A673 (cell line): ENCODE data around the gene APLP2. TPM values are rescaled to one million over a fixed set of nuclear protein-coding genes. Genes with fewer than 3 reads are reported as not detected.

ENCODE experiments used
- BruUV-seq: library from RNA; stranded (reverse); fragments of 400-500 nt; replicated peaks from 2 replicates; lab custom pipeline; 2021; lab: Mats Ljungman, UMichigan
- CTCF ChIA-PET: fragments of 300-600 bp; sonication (Branson Sonifier 250); formaldehyde crosslinking; loops from one replicate; lab custom pipeline; 2022; ENCODE audit warnings: antibody characterized with exemption; lab: Charles Lee
- POLR2A ChIA-PET: fragments of 300-600 bp; sonication (Branson Sonifier 250); formaldehyde crosslinking; loops from one replicate; lab custom pipeline; 2022; ENCODE audit warnings: antibody characterized with exemption; ENCODE audit not compliant: low non-redundant PET; lab: Charles Lee
- DNase-seq: peaks from one replicate; pipeline ENCODE4 v3.0.0-alpha.2; 2015; ENCODE audit warnings: low spot score
- H3K27ac ChIP-seq: fragments of 200-600 bp; sonication (generic); 2 replicates; pipeline ENCODE4 v1.5.1; 2016; ENCODE audit warnings: mixed run types, low read depth, mild to moderate bottlenecking, mixed read lengths, antibody characterized with exemption, low read length; ENCODE audit not compliant: poor library complexity, severe bottlenecking
- H3K27me3 ChIP-seq: fragments of 200-600 bp; sonication (generic); replicated peaks from 2 replicates; pipeline ENCODE4 v1.6.1; 2017; ENCODE audit warnings: mixed run types, low read depth, mild to moderate bottlenecking, mixed read lengths, antibody characterized with exemption, low read length; ENCODE audit not compliant: insufficient read depth, poor library complexity
- H3K36me3 ChIP-seq: fragments of 200-600 bp; sonication (generic); 2 replicates; pipeline ENCODE4 v1.6.1; 2016; ENCODE audit warnings: mixed run types, mild to moderate bottlenecking, mixed read lengths, antibody characterized with exemption, low read length; ENCODE audit not compliant: insufficient read depth, poor library complexity, severe bottlenecking
- H3K4me1 ChIP-seq: fragments of 200-600 bp; sonication (generic); 2 replicates; pipeline ENCODE4 v1.6.1; 2017; ENCODE audit warnings: mixed run types, mild to moderate bottlenecking, mixed read lengths, antibody characterized with exemption, low read length; ENCODE audit not compliant: insufficient read depth, poor library complexity, severe bottlenecking
- H3K4me3 ChIP-seq: fragments of 200-600 bp; sonication (generic); 2 replicates; pipeline ENCODE4 v1.5.1; 2016; ENCODE audit warnings: low read depth, mixed run types, mild to moderate bottlenecking, mixed read lengths, low read length; ENCODE audit not compliant: poor library complexity, severe bottlenecking
- H3K9me3 ChIP-seq: fragments of 200-600 bp; sonication (generic); 2 replicates; pipeline ENCODE4 v1.6.1; 2016; ENCODE audit warnings: mixed run types, low read depth, mild to moderate bottlenecking, mixed read lengths, antibody characterized with exemption, low read length; ENCODE audit not compliant: poor library complexity, severe bottlenecking
- EZH2 ChIP-seq: fragments of 200-600 bp; sonication (generic); IDR thresholded peaks from 2 replicates; pipeline ENCODE4 v1.6.1; 2017; ENCODE audit warnings: borderline replicate concordance, low read depth, mild to moderate bottlenecking, mixed read lengths, antibody characterized with exemption, low read length; ENCODE audit not compliant: poor library complexity, severe bottlenecking
- intact Hi-C: fragments of 100-400 bp; cut with micrococcal nuclease; formaldehyde crosslinking; loops from one replicate; pipeline ENCODE4 v1.10.0; 2022; ENCODE audit not compliant: unreplicated experiment
- total RNA-seq: library from RNA; stranded (reverse); gene quantifications from 2 replicates; pipeline ENCODE4 v1.2.3, GENCODE V29; 2021
- TF ChIP-seq, protein P1 (sequence below): fragments of 300-800, 200-600 bp; sonication (generic); conservative IDR thresholded peaks from 2 replicates; pipeline ENCODE4 v1.5.1; 2017; ENCODE audit warnings: low read depth, mild to moderate bottlenecking, antibody characterized with exemption, low read length, moderate library complexity, mixed read lengths

APLP2 gene
- total RNA-seq, 1 experiment from 2014 or later, result 175 TPM

DNA sequence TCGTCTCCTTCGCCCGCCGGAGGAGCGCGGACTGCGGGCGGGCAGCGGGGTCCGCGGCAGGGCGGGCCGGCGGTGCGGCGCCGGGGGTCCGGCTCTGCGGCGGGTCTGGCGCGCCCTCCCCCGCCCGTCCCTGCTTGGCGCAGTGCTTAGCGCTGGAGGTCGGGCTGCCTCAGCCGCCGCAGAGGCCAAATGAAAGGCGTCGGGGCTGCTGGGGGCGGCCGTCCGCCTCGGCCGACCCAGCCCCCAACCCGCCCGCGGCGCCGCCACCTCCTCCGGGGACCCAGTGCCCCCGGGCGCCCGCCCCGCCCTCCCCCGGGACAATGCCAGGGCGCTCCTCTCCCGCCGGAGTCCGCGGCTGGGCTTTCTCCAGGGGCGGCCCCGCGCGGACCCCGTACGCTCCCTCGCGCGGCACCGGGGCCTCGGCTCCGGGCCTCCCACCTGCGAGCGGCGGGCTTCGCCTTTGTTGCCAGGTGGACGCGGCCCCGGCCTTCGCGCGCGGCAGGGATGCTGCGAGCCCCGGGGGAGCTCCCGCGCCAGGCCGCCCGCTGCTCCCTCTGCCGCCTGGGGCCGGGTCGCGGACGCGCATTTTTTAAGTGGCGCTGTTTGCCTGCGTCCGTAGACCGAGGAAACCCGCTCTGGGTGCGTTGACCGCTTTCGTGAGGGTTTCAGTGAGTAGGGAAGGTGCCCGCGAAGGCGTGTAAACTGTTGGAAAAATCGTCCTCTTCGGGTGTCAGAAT is 583 bp downstream of the APLP2 start:
- no peaks in the 10 kb centered on the region for H3K27me3 ChIP-seq
- BruUV-seq, result no TSS peak

DNA sequence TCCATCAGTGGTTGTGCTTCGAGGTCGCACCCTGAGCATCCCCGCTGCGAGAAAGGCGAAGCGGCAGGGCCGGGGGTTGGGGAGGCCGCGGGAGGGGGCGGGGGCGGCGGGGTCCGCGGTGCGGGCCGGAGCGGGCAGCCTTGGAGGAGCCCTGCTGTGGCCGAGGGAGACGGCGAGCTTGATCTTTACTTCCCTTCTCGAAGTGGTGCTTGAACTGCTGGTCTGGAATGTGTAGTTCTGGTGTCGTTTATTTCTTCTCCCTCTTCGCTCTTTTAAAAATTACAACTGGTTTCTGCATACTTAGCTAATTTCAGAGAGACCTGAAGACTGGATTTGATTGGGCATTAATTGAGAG is 1.1 kb downstream of the APLP2 start:
- CTCF ChIA-PET, result interaction anchor here (0.6 to 0.9 kb wide), 4 partner anchors 61 to 357 kb away, joined by 3 to 10 read pairs (median 4); no protein-coding TSS in a partner anchor

More for the DNA sequence above, 583 bp downstream of the APLP2 start:
- intact Hi-C loops, result no loop called here
- Histone ChIP-seq H3K27ac (peak overlapping the region; percentile 69), H3K9me3 (no peaks in the 10 kb centered on the region), H3K4me3 (peak overlapping the region; percentile 91), H3K36me3 (no peaks in the 10 kb centered on the region), H3K4me1 (peaks cover 15% of the 10 kb centered on the region)
- ChIA-PET CTCF (interaction anchor here (0.6 to 0.9 kb wide), 2 partner anchors 62 to 357 kb away, joined by 3 to 4 read pairs; no protein-coding TSS in a partner anchor), POLR2A (interaction anchor here (0.7 kb wide), 1 partner anchor 734 kb away, joined by 3 read pairs; no protein-coding TSS in a partner anchor)
- TF ChIP-seq EZH2, result no peak
- TF ChIP-seq, protein P1, sequence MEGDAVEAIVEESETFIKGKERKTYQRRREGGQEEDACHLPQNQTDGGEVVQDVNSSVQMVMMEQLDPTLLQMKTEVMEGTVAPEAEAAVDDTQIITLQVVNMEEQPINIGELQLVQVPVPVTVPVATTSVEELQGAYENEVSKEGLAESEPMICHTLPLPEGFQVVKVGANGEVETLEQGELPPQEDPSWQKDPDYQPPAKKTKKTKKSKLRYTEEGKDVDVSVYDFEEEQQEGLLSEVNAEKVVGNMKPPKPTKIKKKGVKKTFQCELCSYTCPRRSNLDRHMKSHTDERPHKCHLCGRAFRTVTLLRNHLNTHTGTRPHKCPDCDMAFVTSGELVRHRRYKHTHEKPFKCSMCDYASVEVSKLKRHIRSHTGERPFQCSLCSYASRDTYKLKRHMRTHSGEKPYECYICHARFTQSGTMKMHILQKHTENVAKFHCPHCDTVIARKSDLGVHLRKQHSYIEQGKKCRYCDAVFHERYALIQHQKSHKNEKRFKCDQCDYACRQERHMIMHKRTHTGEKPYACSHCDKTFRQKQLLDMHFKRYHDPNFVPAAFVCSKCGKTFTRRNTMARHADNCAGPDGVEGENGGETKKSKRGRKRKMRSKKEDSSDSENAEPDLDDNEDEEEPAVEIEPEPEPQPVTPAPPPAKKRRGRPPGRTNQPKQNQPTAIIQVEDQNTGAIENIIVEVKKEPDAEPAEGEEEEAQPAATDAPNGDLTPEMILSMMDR, result no peak
- DNase-seq, result peak; percentile 49

DNA sequence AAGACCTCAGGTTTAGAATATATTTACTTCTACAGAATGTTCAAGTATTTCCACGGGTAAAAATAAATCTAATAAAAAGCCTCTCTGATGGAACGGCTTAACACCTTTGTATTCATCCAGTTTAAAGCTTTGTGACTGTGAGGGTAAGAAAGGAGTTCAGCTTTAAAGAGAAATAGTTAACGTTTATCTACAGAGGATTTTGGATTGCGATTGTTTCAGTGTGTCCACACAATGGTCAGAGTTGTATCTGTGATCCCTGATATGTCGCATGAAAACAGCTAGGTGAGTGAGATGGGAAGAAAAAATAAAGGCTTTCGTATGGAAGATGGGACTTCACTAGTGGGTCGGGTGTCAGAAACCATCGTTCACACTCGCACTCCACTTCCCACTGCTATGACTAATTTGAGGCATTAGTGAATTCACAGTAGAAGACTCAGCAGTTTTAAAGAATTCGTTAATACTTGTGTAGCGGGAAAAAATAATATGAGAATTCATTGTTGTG is 1.6 kb downstream of the APLP2 start:
- no peaks in the 10 kb centered on the region for H3K9me3 ChIP-seq
- TSS peak; percentile 42 for BruUV-seq
- CTCF ChIA-PET, result interaction anchor here (0.6 to 0.9 kb wide), 3 partner anchors 61 to 106 kb away, joined by 3 to 10 read pairs (median 4); no protein-coding TSS in a partner anchor
- H3K4me1 ChIP-seq, result peaks cover 15% of the 10 kb centered on the region
- POLR2A ChIA-PET, result interaction anchor here (0.7 kb wide), 1 partner anchor 45 kb away, joined by 10 read pairs; no protein-coding TSS in a partner anchor
- intact Hi-C loops, result no loop called here
- TF ChIP-seq, protein P1, result no peak
- TF ChIP-seq EZH2, result no peak
- peak overlapping the region; percentile 91 for H3K4me3 ChIP-seq
- no peak overlapping the region for H3K27ac ChIP-seq
- H3K36me3 ChIP-seq, result no peaks in the 10 kb centered on the region
- DNase-seq, result no peak
- no peaks in the 10 kb centered on the region for H3K27me3 ChIP-seq

More for the DNA sequence above, 1.1 kb downstream of the APLP2 start:
- Histone ChIP-seq H3K4me1 (peaks cover 15% of the 10 kb centered on the region), H3K4me3 (peak overlapping the region; percentile 91), H3K36me3 (no peaks in the 10 kb centered on the region), H3K27me3 (no peaks in the 10 kb centered on the region), H3K9me3 (no peaks in the 10 kb centered on the region), H3K27ac (peak overlapping the region; percentile 69)
- BruUV-seq, result no TSS peak
- no peak for TF ChIP-seq EZH2
- TF ChIP-seq, protein P1, result no peak
- POLR2A ChIA-PET, result interaction anchor here (0.7 kb wide), 1 partner anchor 45 kb away, joined by 10 read pairs; no protein-coding TSS in a partner anchor
- no peak for DNase-seq
- intact Hi-C loops, result no loop called here
